DOHH2 (cell line): ENCODE results near the gene PITPNM1.

Experiments used
- H3F3A ChIP-seq: fragments of 200-600 bp; sonication (generic), shearing (Covaris generic); 2 replicates; pipeline ENCODE4 v1.6.0; 2016; ENCODE audit warnings: antibody characterized with exemption, mild to moderate bottlenecking; ENCODE audit not compliant: control insufficient read depth, insufficient read depth
- H3K27ac ChIP-seq: fragments of 200-600 bp; sonication (generic); 2 replicates; pipeline ENCODE4 v1.5.1; 2014; ENCODE audit warnings: low read depth, mild to moderate bottlenecking, low read length, moderate library complexity
- H3K27me3 ChIP-seq: fragments of 200-600 bp; sonication (generic); 2 replicates; pipeline ENCODE4 v1.6.1; 2014; ENCODE audit warnings: mild to moderate bottlenecking, low read length, mixed read lengths; ENCODE audit not compliant: control insufficient read depth
- H3K36me3 ChIP-seq: fragments of 200-600 bp; sonication (generic); 2 replicates; pipeline ENCODE4 v1.6.1; 2014; ENCODE audit warnings: mild to moderate bottlenecking, low read length, moderate library complexity, mixed read lengths; ENCODE audit not compliant: control insufficient read depth
- H3K4me1 ChIP-seq: fragments of 200-600 bp; sonication (generic); 2 replicates; pipeline ENCODE4 v1.6.1; 2014; ENCODE audit warnings: mild to moderate bottlenecking, low read length, mixed read lengths; ENCODE audit not compliant: control insufficient read depth
- H3K4me2 ChIP-seq: fragments of 200-600 bp; sonication (generic); 2 replicates; pipeline ENCODE4 v1.6.0; 2014; ENCODE audit warnings: mild to moderate bottlenecking, low read length, moderate library complexity
- H3K4me3 ChIP-seq: fragments of 200-600 bp; sonication (generic); 2 replicates; pipeline ENCODE4 v1.5.1; 2014; ENCODE audit warnings: mild to moderate bottlenecking, low read length, mixed read lengths
- H3K79me2 ChIP-seq: fragments of 200-600 bp; sonication (generic); 2 replicates; pipeline ENCODE4 v1.6.1; 2014; ENCODE audit warnings: mild to moderate bottlenecking, low read length, mixed read lengths; ENCODE audit not compliant: control insufficient read depth
- H3K9me2 ChIP-seq: fragments of 200-600 bp; sonication (generic); replicated peaks from 2 replicates; pipeline ENCODE4 v1.6.1; 2014; ENCODE audit warnings: mild to moderate bottlenecking, low read length, mixed read lengths; ENCODE audit not compliant: control insufficient read depth
- H3K9me3 ChIP-seq: fragments of 200-600 bp; sonication (generic); 2 replicates; pipeline ENCODE4 v1.6.1; 2014; ENCODE audit warnings: antibody characterized with exemption, low read length, mixed read lengths; ENCODE audit not compliant: control insufficient read depth, insufficient read depth
- H4K20me1 ChIP-seq: fragments of 200-600 bp; sonication (generic); 2 replicates; pipeline ENCODE4 v1.6.0; 2014; ENCODE audit warnings: low read depth, mild to moderate bottlenecking, antibody characterized with exemption, low read length, moderate library complexity; ENCODE audit not compliant: control insufficient read depth, insufficient read depth
- CTCF ChIP-seq: fragments of 200-600 bp; sonication (generic); IDR thresholded peaks from one replicate; pipeline ENCODE4 v1.5.1; 2014; ENCODE audit warnings: antibody characterized with exemption, mild to moderate bottlenecking, low read depth, low read length; ENCODE audit not compliant: poor library complexity, severe bottlenecking
- EZH2phosphoT487 ChIP-seq: fragments of 200-600 bp; sonication (generic); IDR thresholded peaks from 2 replicates; pipeline ENCODE4 v1.6.1; 2017; ENCODE audit warnings: borderline replicate concordance, mild to moderate bottlenecking, antibody characterized with exemption, low read length, moderate library complexity, mixed read lengths

The PITPNM1 gene

GRCh38 chr11:67497656-67498291, 7.4 kb downstream of the PITPNM1 start:
- Histone ChIP-seq H3K79me2 (peaks cover 2% of the 10 kb centered on the region; the same call in 1 of the 2 replicates), H3F3A (no peaks in the 10 kb centered on the region), H3K27me3 (no peaks in the 10 kb centered on the region), H3K4me1 (no peaks in the 10 kb centered on the region), H3K4me3 (no peak overlapping the region), H3K9me2 (no peaks in the 10 kb centered on the region), H4K20me1 (no peaks in the 10 kb centered on the region), H3K4me2 (no peak overlapping the region), H3K36me3 (peaks cover 74% of the 10 kb centered on the region), H3K27ac (no peak overlapping the region), H3K9me3 (no peaks in the 10 kb centered on the region)
- TF ChIP-seq CTCF = no peak
- no peak for TF ChIP-seq EZH2phosphoT487

- H3K27me3 ChIP-seq = no peaks in the 10 kb centered on the region
- H3K36me3 ChIP-seq = peaks cover 74% of the 10 kb centered on the region
- no peaks in the 10 kb centered on the region for H3K9me2 ChIP-seq
- H4K20me1 ChIP-seq = no peaks in the 10 kb centered on the region
- no peaks in the 10 kb centered on the region for H3K4me1 ChIP-seq
- H3K27ac ChIP-seq = no peak overlapping the region
- H3K9me3 ChIP-seq = no peaks in the 10 kb centered on the region
- H3K4me3 ChIP-seq = no peak overlapping the region
- no peaks in the 10 kb centered on the region for H3K79me2 ChIP-seq
- TF ChIP-seq EZH2phosphoT487 = no peak
- no peak for TF ChIP-seq CTCF
- H3F3A ChIP-seq = peaks cover under 1% of the 10 kb centered on the region; the same call in 1 of the 2 replicates
- H3K4me2 ChIP-seq = no peak overlapping the region
Observed at GRCh38 chr11:67496113-67496512, 9.1 kb downstream of the PITPNM1 start.

GRCh38 chr11:67495234-67496005, 9.7 kb downstream of the PITPNM1 start:
- H4K20me1 ChIP-seq = no peaks in the 10 kb centered on the region
- H3K9me2 ChIP-seq = no peaks in the 10 kb centered on the region
- no peaks in the 10 kb centered on the region for H3K4me1 ChIP-seq
- H3F3A ChIP-seq = peaks cover 4% of the 10 kb centered on the region; the same call in 1 of the 2 replicates
- H3K27ac ChIP-seq = no peak overlapping the region
- no peaks in the 10 kb centered on the region for H3K9me3 ChIP-seq
- no peaks in the 10 kb centered on the region for H3K27me3 ChIP-seq
- H3K36me3 ChIP-seq = peaks cover 74% of the 10 kb centered on the region
- H3K4me3 ChIP-seq = no peak overlapping the region
- TF ChIP-seq CTCF = no peak
- TF ChIP-seq EZH2phosphoT487 = no peak
- no peaks in the 10 kb centered on the region for H3K79me2 ChIP-seq
- no peak overlapping the region for H3K4me2 ChIP-seq
